GM21367 (cell line): ENCODE measurements around the gene MAN2A1.
"Not testable (repeated sequence)": the region's sequence is repeated elsewhere in the genome, so short reads cannot be mapped to it uniquely, and the experiment has no call there.

ENCODE experiments used
- ATAC-seq: cut with Tn5 transposase; IDR thresholded peaks from one replicate; pipeline ENCODE4 v1.9.1; 2021; ENCODE audit not compliant: unreplicated experiment

Gene MAN2A1

GRCh38 chr5:109812698-109813097, 123.0 kb downstream of the MAN2A1 start:
- ATAC-seq: no peak

DNA sequence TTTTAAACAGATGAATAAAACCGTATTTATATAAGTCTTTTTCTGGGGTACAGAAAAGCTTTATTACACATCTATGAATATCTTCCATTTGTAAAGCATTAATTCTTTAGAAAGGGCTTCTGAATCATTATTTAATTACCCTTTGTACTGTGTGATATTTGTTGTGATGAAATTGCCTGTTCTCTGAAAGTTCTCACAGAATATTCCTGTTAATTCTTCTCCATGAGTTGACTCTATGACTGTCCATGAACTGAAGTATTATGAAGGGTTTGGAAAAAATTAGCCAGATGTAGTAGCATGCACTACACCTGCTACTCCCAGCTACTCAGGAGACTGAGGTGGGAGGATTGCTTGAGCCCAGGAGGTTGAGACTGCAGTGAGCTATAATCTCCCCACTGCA, 127.0 kb downstream of the MAN2A1 start:
- ATAC-seq: no peak

- ATAC-seq: no peak
Observed at GRCh38 chr5:109819878-109820277, 130.2 kb downstream of the MAN2A1 start.

DNA sequence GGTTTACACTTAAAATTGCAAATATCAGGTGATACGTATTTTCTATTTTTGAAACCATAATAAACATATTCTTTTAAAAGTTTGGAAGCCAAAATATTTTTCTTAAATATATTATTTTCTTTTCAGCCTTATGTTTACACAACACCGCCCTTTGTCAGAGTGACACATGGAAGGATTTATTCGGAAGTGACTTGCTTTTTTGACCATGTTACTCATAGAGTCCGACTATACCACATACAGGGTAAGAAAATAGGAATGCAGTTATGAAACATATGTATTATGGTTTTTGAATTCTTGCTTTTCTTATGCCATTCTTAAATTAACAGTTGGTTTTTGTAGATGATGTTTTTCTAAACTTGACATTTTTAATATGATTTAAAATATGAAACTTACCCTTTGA, 133.9 kb downstream of the MAN2A1 start:
- no peak for ATAC-seq

DNA sequence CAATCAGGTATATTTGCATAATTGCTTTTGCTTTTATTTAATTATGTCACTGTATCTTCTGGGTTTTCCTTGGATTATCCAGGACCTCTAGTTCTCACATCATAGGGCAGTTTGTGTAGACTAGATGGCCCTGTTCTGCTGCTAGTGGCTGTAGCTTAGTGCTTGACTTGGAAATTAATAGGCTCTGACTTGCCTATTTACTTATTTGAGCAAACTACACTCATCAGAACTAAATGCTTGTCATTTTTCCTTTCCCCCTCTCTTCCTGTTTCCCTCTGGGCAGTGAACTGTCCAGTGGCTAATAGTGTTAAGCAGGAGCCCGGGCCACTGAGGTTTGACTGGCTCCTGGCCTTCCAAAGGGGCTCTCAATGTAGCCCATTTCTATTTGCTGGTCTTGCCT, 135.7 kb downstream of the MAN2A1 start:
- ATAC-seq: no peak

GRCh38 chr5:109826426-109826825, 136.7 kb downstream of the MAN2A1 start:
- ATAC-seq: no peak

DNA sequence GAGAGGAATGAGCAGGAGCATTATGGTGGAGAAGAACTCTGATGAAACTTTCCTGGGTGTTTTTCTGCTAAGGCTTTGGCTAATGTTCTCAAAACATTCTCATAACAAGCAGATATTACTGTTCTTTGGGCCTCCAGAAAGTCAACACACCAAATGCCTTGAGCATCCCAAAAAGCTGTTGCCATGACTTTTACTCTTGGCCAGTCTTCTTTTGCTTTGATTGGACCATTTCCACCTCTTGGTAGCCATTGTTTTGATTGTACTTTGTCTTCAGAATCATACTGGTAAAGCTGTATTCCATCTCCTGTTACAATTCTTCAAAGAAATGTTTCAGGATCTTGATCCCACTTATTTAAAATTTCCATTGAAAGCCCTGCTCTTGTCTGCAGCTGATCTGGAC, 139.6 kb downstream of the MAN2A1 start:
- no peak for ATAC-seq

- no peak for ATAC-seq
Observed at GRCh38 chr5:109830955-109831502, 141.3 kb downstream of the MAN2A1 start.

GRCh38 chr5:109832207-109833188, 142.8 kb downstream of the MAN2A1 start:
- ATAC-seq: not testable (repeated sequence)

DNA sequence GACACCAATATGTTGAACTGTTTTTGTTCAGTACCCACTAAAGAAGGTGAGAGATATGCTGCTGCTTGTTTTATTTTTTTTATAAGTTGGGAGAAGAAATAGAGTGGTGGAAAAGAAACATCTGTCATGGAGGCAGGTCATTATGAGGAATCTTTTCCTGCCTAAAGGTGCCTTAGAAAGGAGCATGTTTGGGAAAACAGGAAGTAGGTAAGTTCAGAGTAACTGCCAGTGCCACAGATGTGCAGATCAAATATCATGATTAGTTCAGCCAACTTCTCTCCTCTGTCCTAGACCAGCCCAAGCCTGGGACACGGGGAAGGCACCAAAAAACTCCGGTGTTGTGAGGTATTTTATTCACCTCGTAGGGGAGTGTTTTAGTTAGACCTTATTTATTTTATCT, 144.2 kb downstream of the MAN2A1 start:
- ATAC-seq: no peak

DNA sequence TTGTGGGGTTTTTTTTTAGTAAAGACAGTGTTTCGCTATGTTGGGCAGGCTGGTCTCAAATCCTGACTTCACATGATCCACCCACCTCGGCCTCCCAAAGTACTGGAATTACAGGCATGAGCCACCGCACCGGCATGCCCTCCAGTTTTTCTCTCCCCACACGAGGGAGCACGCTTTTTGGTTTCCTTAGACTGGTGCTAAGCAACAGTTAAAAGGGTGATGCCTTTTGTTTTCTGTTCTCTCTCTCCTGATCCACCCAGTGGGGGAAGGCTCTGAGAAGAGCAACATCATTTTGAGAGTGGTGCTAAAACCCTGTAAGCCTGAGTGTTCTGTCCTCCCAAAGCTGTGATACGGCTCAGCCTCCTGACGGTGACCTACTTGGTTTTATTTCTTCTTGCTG, 146.6 kb downstream of the MAN2A1 start:
- ATAC-seq: no peak

DNA sequence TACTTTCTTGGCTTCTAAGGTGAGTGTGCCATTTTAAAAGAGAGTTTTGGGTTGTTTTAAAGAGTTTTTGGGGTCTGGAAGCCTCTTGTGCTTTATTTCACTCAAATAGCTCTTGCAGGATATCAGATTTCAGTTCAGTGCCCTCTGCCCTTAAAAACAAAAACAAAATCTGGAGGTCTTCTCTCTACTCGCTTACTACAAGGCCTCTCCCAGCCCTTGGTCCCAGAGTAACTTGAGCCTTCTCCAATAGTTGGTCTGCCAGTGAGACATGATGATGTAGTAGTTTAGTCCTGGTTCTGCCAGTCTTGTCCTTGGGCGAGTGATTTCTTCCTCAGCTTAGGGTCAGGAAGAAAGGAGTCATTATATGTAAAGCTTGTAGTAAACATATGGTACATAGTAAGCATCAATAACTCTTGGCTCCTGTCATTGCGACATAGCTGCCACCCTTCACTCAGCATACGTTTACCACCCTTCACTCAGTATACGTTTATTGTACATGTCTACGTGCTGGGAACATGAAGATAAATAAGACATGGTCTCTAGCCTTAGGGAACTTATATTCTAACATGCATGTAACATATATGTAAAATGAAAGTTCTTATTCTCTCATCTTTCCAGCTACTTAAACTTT, 147.6 kb downstream of the MAN2A1 start:
- ATAC-seq: no peak

DNA sequence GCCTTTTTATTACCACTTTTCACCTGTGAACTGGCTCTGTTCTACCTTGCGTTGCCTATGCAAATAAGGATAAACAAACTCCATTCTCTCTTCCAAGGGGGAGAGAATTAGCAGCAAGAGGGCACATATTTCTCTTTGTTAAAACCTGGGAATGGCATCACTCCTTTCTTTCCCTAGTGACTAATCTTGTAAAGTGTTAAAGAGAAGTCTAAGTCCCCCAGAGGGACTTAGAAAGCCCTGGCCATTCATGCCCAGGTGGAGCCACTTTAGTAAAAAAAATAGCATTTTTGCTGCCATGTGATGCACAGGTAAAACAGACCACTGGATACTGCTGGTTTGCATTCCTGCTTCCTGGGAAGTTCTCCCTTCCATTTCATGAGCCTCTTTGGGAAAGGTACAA, 148.4 kb downstream of the MAN2A1 start:
- ATAC-seq: no peak

DNA sequence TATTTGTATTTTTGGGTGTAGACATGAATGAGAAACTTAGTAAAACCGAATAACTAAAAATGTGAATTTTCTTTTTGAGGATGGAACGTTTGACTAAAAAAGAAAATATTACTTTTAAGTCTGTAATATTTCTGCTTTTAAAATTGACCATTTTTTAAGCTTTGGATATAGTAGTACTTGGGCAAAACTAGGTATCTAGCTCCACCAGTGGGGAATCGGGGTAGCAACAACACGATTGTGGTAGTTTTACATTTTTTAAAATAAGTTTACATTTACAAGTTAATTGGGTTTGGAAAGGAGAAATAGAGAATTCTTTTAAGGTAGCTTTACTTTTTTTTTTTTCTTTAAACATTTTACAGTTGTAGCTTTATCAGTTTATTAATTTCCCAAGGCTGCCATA, 154.4 kb downstream of the MAN2A1 start:
- ATAC-seq: no peak

GRCh38 chr5:109844695-109845094, 155.0 kb downstream of the MAN2A1 start:
- ATAC-seq: no peak

- no peak for ATAC-seq
Observed at GRCh38 chr5:109848130-109848529, 158.4 kb downstream of the MAN2A1 start.

- ATAC-seq: no peak
Observed at GRCh38 chr5:109849478-109850088, 159.9 kb downstream of the MAN2A1 start.

DNA sequence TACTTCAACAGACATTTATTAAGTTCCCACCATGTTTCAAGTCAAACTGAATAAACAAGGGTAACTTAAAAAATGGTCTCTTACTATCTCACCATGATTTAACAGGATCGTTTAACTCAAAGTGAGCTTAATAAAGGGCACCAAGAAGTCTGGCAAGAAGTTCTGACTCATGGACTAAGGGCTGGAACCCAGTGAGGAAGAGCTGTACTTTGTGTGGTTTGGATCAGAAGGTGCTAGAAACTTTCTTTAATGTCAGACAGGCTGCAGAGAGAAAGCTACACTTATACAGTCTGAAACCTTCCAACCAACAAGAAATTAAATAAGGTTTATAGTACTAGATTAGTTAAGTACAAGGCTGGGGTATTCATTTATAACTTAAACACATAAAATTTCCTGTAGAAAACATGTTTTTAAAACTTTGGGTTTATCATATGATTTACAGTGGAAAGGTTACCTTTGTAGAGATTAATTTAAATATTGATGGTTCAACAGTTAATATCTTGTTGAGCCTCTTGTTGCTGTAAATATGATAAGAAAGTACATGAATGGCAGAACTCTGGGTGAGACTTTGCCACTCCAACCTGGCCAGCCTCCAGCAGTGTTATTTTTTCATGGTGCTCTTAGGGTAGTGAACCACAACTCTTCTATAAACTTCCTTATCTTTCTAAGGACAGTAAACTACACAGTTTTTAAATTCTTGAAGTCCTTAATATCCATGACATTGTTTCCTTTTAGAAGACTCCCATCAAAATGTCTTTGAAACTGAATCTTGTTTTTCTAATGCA, 162.8 kb downstream of the MAN2A1 start:
- no peak for ATAC-seq

DNA sequence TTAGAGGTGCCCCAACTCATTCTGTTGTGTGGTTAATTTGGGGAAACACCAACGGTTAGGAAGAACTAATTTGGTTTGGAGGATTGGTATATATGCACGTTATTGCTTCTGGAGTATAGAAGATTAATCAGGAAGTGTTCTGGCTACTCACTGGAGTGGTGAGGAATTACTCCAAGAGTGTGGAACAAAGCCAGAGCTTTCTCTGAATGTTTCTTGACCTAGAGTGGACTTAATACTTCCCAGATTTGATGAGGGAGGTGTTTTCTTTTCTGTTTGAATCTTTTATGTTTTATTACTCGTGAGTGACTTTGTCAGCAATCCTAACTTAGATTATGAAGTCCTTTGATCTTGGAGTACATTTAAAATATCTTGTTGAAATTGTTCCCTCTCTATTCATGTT, 163.7 kb downstream of the MAN2A1 start:
- ATAC-seq: no peak

- no peak for ATAC-seq
Observed at GRCh38 chr5:109855056-109855455, 165.3 kb downstream of the MAN2A1 start.
